Endometrium (tissue), 2 donors: ENCODE data around the gene DNAH11.
"Not testable (repeated sequence)": the region's sequence is repeated elsewhere in the genome, so short reads cannot be mapped to it uniquely, and the experiment has no call there.

Experiments
- FAIRE-seq: peaks from 2 replicates; lab custom pipeline; 2012; peaks lifted over from hg19 to GRCh38; lab: Jason Lieb, UNC
- donor health status: control.
- donor health status: control.

The DNAH11 gene

GRCh38 chr7:21778953-21779352 is 236.1 kb downstream of the DNAH11 start:
- FAIRE-seq, result no peak

- FAIRE-seq, result no peak
These were observed 240.2 kb downstream of the DNAH11 start for GRCh38 chr7:21782996-21783395.

- no peak for FAIRE-seq
These were observed 242.2 kb downstream of the DNAH11 start for GRCh38 chr7:21784989-21785388.

- FAIRE-seq, result no peak
These were observed 263.0 kb downstream of the DNAH11 start for GRCh38 chr7:21805791-21806190.

- FAIRE-seq, result no peak
These were observed 263.5 kb downstream of the DNAH11 start for GRCh38 chr7:21806388-21806787.

GRCh38 chr7:21819048-21819447 is 276.2 kb downstream of the DNAH11 start:
- FAIRE-seq, result no peak

GRCh38 chr7:21828841-21829240 is 286.0 kb downstream of the DNAH11 start:
- FAIRE-seq, result no peak

GRCh38 chr7:21829731-21830130 is 286.9 kb downstream of the DNAH11 start:
- no peak for FAIRE-seq

- FAIRE-seq, result no peak
These were observed 301.9 kb downstream of the DNAH11 start for GRCh38 chr7:21844742-21845141.

GRCh38 chr7:21850531-21851285 is 307.9 kb downstream of the DNAH11 start:
- FAIRE-seq, result no peak

- no peak for FAIRE-seq
These were observed 308.7 kb downstream of the DNAH11 start for GRCh38 chr7:21851559-21851967.

- FAIRE-seq, result not testable (repeated sequence)
These were observed 322.9 kb downstream of the DNAH11 start for GRCh38 chr7:21865631-21866204.

GRCh38 chr7:21866731-21867130 is 323.9 kb downstream of the DNAH11 start:
- FAIRE-seq, result no peak

- FAIRE-seq, result no peak
These were observed 324.4 kb downstream of the DNAH11 start for GRCh38 chr7:21867226-21867625.

- FAIRE-seq, result no peak
These were observed 325.2 kb downstream of the DNAH11 start for GRCh38 chr7:21867816-21868575.

GRCh38 chr7:21868576-21868850 is 325.7 kb downstream of the DNAH11 start:
- FAIRE-seq, result no peak

- FAIRE-seq, result no peak
These were observed 327.1 kb downstream of the DNAH11 start for GRCh38 chr7:21869785-21870402.

GRCh38 chr7:21883069-21883468 is 340.2 kb downstream of the DNAH11 start:
- FAIRE-seq, result no peak

GRCh38 chr7:21883501-21883900 is 340.7 kb downstream of the DNAH11 start:
- FAIRE-seq, result not testable (repeated sequence)

- FAIRE-seq, result no peak
These were observed 341.7 kb downstream of the DNAH11 start for GRCh38 chr7:21884496-21884895.

- no peak for FAIRE-seq
These were observed 343.6 kb downstream of the DNAH11 start for GRCh38 chr7:21886396-21886795.

GRCh38 chr7:21887353-21887752 is 344.5 kb downstream of the DNAH11 start:
- FAIRE-seq, result no peak

GRCh38 chr7:21887779-21888178 is 344.9 kb downstream of the DNAH11 start:
- FAIRE-seq, result no peak
